OCI-LY3 (cell line): ENCODE data around the gene ANKS6.

Experiments
- H2AFZ ChIP-seq: fragments of 200-600, 300-600 bp; shearing (Covaris generic); 2 replicates; pipeline ENCODE4 v1.6.0; 2014; ENCODE audit warnings: antibody characterized with exemption, low read depth, low read length
- H3K27ac ChIP-seq: fragments of 200-600, 300-600 bp; sonication (generic); 2 replicates; pipeline ENCODE4 v1.5.1; 2014; ENCODE audit warnings: mild to moderate bottlenecking, low read length, moderate library complexity, mixed read lengths
- H3K27me3 ChIP-seq: fragments of 200-600, 300-600 bp; sonication (generic); 2 replicates; pipeline ENCODE4 v1.6.1; 2014; ENCODE audit warnings: low read depth, low read length, mixed read lengths
- H3K36me3 ChIP-seq: fragments of 200-600, 300-600 bp; sonication (generic); replicated peaks from 2 replicates; pipeline ENCODE3; 2014; ENCODE audit warnings: low read depth, low read length, mixed read lengths
- H3K4me1 ChIP-seq: fragments of 300-600, 200-600 bp; sonication (generic); 2 replicates; pipeline ENCODE4 v1.6.1; 2014; ENCODE audit warnings: low read length, mixed read lengths
- H3K4me2 ChIP-seq: fragments of 200-600, 300-600 bp; sonication (generic); 2 replicates; pipeline ENCODE4 v1.6.1; 2014; ENCODE audit warnings: low read length, mixed read lengths
- H3K4me3 ChIP-seq: fragments of 300-600, 200-600 bp; sonication (generic); 2 replicates; pipeline ENCODE4 v1.5.1; 2014; ENCODE audit warnings: antibody characterized with exemption, mild to moderate bottlenecking, low read length, moderate library complexity
- H3K79me2 ChIP-seq: fragments of 300-600, 200-600 bp; shearing (Covaris generic); 2 replicates; pipeline ENCODE4 v1.6.1; 2014; ENCODE audit warnings: mild to moderate bottlenecking, low read length, mixed read lengths
- H3K9ac ChIP-seq: fragments of 300-600, 200-600 bp; shearing (Covaris generic); 2 replicates; pipeline ENCODE4 v1.6.0; 2014; ENCODE audit warnings: mild to moderate bottlenecking, low read length, moderate library complexity
- H3K9me3 ChIP-seq: fragments of 200-600, 300-600 bp; shearing (Covaris generic); 2 replicates; pipeline ENCODE4 v1.6.1; 2014; ENCODE audit warnings: low read length, mixed read lengths; ENCODE audit not compliant: insufficient read depth
- H4K20me1 ChIP-seq: fragments of 200-600, 300-600 bp; sonication (generic); 2 replicates; pipeline ENCODE4 v1.6.1; 2016; ENCODE audit warnings: low read length, mixed read lengths; ENCODE audit not compliant: insufficient read depth
- EZH2phosphoT487 ChIP-seq: fragments of 200-600 bp; shearing (Covaris generic); IDR thresholded peaks from 2 replicates; pipeline ENCODE4 v1.6.1; 2018; ENCODE audit warnings: antibody characterized with exemption, mixed run types, low read depth
- TF ChIP-seq, protein P1 (sequence below): fragments of 200-600, 300-600 bp; sonication (generic); IDR thresholded peaks from 2 replicates; pipeline ENCODE4 v1.5.1; 2014; ENCODE audit warnings: antibody characterized with exemption, low read length, low read depth

The ANKS6 gene

GRCh38 chr9:98702835-98703380 is 93.4 kb downstream of the ANKS6 start:
- Histone ChIP-seq H3K27ac (no peak overlapping the region), H3K9ac (no peak overlapping the region), H3K9me3 (no peaks in the 10 kb centered on the region), H3K4me3 (no peak overlapping the region), H3K4me1 (no peaks in the 10 kb centered on the region), H4K20me1 (no peaks in the 10 kb centered on the region), H3K79me2 (no peaks in the 10 kb centered on the region), H2AFZ (no peak overlapping the region), H3K36me3 (no peaks in the 10 kb centered on the region), H3K4me2 (no peak overlapping the region), H3K27me3 (peaks cover 26% of the 10 kb centered on the region; the same call in 1 of the 2 replicates)
- TF ChIP-seq, protein P1, sequence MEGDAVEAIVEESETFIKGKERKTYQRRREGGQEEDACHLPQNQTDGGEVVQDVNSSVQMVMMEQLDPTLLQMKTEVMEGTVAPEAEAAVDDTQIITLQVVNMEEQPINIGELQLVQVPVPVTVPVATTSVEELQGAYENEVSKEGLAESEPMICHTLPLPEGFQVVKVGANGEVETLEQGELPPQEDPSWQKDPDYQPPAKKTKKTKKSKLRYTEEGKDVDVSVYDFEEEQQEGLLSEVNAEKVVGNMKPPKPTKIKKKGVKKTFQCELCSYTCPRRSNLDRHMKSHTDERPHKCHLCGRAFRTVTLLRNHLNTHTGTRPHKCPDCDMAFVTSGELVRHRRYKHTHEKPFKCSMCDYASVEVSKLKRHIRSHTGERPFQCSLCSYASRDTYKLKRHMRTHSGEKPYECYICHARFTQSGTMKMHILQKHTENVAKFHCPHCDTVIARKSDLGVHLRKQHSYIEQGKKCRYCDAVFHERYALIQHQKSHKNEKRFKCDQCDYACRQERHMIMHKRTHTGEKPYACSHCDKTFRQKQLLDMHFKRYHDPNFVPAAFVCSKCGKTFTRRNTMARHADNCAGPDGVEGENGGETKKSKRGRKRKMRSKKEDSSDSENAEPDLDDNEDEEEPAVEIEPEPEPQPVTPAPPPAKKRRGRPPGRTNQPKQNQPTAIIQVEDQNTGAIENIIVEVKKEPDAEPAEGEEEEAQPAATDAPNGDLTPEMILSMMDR: no peak
- no peak for TF ChIP-seq EZH2phosphoT487

GRCh38 chr9:98702340-98702739 is 94.0 kb downstream of the ANKS6 start:
- Histone ChIP-seq H3K36me3 (no peaks in the 10 kb centered on the region), H3K27me3 (peaks cover 31% of the 10 kb centered on the region), H3K4me2 (no peak overlapping the region)

GRCh38 chr9:98701576-98701975 is 94.8 kb downstream of the ANKS6 start:
- no peak overlapping the region for H3K4me3 ChIP-seq
- no peak overlapping the region for H3K9ac ChIP-seq
- no peak overlapping the region for H3K4me2 ChIP-seq
- no peaks in the 10 kb centered on the region for H3K79me2 ChIP-seq
- no peak for TF ChIP-seq EZH2phosphoT487
- TF ChIP-seq, protein P1: no peak
- H3K9me3 ChIP-seq: no peaks in the 10 kb centered on the region
- peaks cover 32% of the 10 kb centered on the region for H3K27me3 ChIP-seq
- H3K27ac ChIP-seq: no peak overlapping the region
- H3K36me3 ChIP-seq: no peaks in the 10 kb centered on the region
- H2AFZ ChIP-seq: no peak overlapping the region
- no peaks in the 10 kb centered on the region for H4K20me1 ChIP-seq
- H3K4me1 ChIP-seq: no peaks in the 10 kb centered on the region

More at GRCh38 chr9:98702340-98702739, 94.0 kb downstream of the ANKS6 start:
- Histone ChIP-seq H4K20me1 (no peaks in the 10 kb centered on the region), H3K9me3 (no peaks in the 10 kb centered on the region), H3K27ac (no peak overlapping the region), H3K4me1 (no peaks in the 10 kb centered on the region), H3K9ac (no peak overlapping the region), H3K4me3 (no peak overlapping the region), H2AFZ (no peak overlapping the region), H3K79me2 (no peaks in the 10 kb centered on the region)
- TF ChIP-seq EZH2phosphoT487: no peak
- TF ChIP-seq, protein P1: no peak

GRCh38 chr9:98700801-98701200 is 95.6 kb downstream of the ANKS6 start:
- Histone ChIP-seq H3K9ac (no peak overlapping the region), H3K4me3 (no peak overlapping the region), H3K36me3 (no peaks in the 10 kb centered on the region), H3K27me3 (peaks cover 38% of the 10 kb centered on the region), H4K20me1 (no peaks in the 10 kb centered on the region), H3K79me2 (no peaks in the 10 kb centered on the region), H3K4me1 (no peaks in the 10 kb centered on the region), H3K9me3 (no peaks in the 10 kb centered on the region), H3K4me2 (no peak overlapping the region), H3K27ac (no peak overlapping the region), H2AFZ (no peak overlapping the region)
- no peak for TF ChIP-seq EZH2phosphoT487
- TF ChIP-seq, protein P1: no peak
